ENCODE measurements around the gene UNC79.

GRCh38 chr14:93587330-93587729 lies 156.6 kb downstream of the UNC79 start:
- TF ChIP-seq CTCF (IDR thresholded peaks at IDR 0.05) (no peak), POLR2A (IDR thresholded peaks at IDR 0.05) (no peak)

Measured in heart left ventricle (tissue), 13 donors.